ENCODE results near the gene AKR1B1. TPM values are rescaled to one million over a fixed set of nuclear protein-coding genes. Genes with fewer than 3 reads are reported as not detected.
"Not testable (repeated sequence)": the region's sequence is repeated elsewhere in the genome, so short reads cannot be mapped to it uniquely, and the experiment has no call there.

AKR1B1 gene
- total and polyA plus RNA-seq, 4 donors: 49.4 to 98.0 (median 64.8) TPM

- ATAC-seq (ENCODE audit: low FRiP score); H3K4me1 ChIP-seq (ENCODE audit: control insufficient read depth in 1 of 2, insufficient read depth in 2 of 2, low read length in 2 of 2); H3K4me3 ChIP-seq (ENCODE audit: low read length in 2 of 2); H3K27me3 ChIP-seq (ENCODE audit: control insufficient read depth in 1 of 2, insufficient read depth in 2 of 2, low read length in 1 of 2); intact Hi-C loops (cut with DNase I); H3K9me3 ChIP-seq (ENCODE audit: control insufficient read depth, low read length); H3K27ac ChIP-seq (ENCODE audit: low read depth in 1 of 2, low read length in 2 of 2); H3K36me3 ChIP-seq (ENCODE audit: control insufficient read depth in 1 of 2, insufficient read depth in 2 of 2, low read length in 1 of 2); DNase-seq: not testable (repeated sequence)
- 70 to 73% methylated on average over 4 of the region's 4 CpGs for WGBS, 2 donors
Observed at GRCh38 chr7:134487721-134488120, 28.8 kb upstream of the AKR1B1 start.

DNA sequence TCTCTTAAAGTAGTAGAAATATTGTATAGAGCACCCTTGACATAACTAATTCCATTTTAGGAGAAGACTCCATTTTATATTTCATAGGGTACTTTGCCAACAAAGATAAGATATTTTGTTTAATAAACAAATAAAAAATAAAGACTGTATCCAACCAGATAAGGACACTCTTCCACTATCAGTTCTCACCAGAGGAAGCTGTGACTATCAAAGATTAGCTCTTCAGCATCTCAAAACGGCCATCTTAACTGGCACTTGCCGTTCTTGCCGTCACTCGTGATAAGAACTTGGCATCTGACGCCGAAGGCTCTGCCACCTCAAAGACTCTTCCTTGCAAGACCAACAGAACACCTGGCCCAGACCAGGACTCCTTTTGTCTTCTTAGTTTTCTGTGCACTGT is 26.3 kb upstream of the AKR1B1 start:
- no peaks in the 10 kb centered on the region for H3K4me1 ChIP-seq (ENCODE audit: control insufficient read depth in 1 of 2, insufficient read depth in 2 of 2, low read length in 2 of 2)
- DNase-seq (no peak), ATAC-seq (ENCODE audit: low FRiP score) (no peak)
- intact Hi-C loops (cut with DNase I): no loop called here
- H3K36me3 ChIP-seq (ENCODE audit: control insufficient read depth in 1 of 2, insufficient read depth in 2 of 2, low read length in 1 of 2): no peaks in the 10 kb centered on the region
- H3K27me3 ChIP-seq (ENCODE audit: control insufficient read depth in 1 of 2, insufficient read depth in 2 of 2, low read length in 1 of 2): no peaks in the 10 kb centered on the region
- H3K27ac ChIP-seq (ENCODE audit: low read depth in 1 of 2, low read length in 2 of 2): no peak overlapping the region
- 61 to 82% methylated on average over 6 of the region's 6 CpGs for WGBS, 2 donors
- no peak overlapping the region for H3K4me3 ChIP-seq (ENCODE audit: low read length in 2 of 2)
- H3K9me3 ChIP-seq (ENCODE audit: control insufficient read depth, low read length): no peaks in the 10 kb centered on the region

DNA sequence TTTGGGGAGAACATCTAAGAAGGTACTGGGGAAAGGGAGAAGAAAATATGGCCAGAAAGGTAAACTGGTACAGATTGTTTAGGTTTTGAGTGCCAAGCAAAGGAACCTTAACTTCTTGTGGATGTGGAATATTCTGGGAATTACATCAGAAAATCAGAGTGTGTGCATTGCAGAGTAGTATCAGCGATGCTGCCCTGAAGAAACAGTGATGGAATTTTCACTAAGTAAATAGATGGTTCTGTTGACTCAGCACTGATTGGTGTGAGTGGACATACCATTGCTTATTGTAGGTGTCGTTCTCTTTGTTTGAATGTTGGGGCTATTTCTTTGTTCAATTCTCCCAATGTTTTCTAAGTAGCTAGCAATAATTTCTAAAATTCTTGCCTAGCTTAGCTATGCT is 24.4 kb upstream of the AKR1B1 start:
- no peak overlapping the region for H3K27ac ChIP-seq (ENCODE audit: low read depth in 1 of 2, low read length in 2 of 2)
- H3K4me3 ChIP-seq (ENCODE audit: low read length in 2 of 2): no peak overlapping the region
- no peaks in the 10 kb centered on the region for H3K9me3 ChIP-seq (ENCODE audit: control insufficient read depth, low read length)
- H3K36me3 ChIP-seq (ENCODE audit: control insufficient read depth in 1 of 2, insufficient read depth in 2 of 2, low read length in 1 of 2): no peaks in the 10 kb centered on the region
- H3K27me3 ChIP-seq (ENCODE audit: control insufficient read depth in 1 of 2, insufficient read depth in 2 of 2, low read length in 1 of 2): no peaks in the 10 kb centered on the region
- H3K4me1 ChIP-seq (ENCODE audit: control insufficient read depth in 1 of 2, insufficient read depth in 2 of 2, low read length in 2 of 2): no peaks in the 10 kb centered on the region
- no peak for DNase-seq
- 77 to 89% methylated on average over 2 of the region's 2 CpGs for WGBS, 2 donors
- intact Hi-C loops (cut with DNase I): no loop called here
- no peak for ATAC-seq (ENCODE audit: low FRiP score)

GRCh38 chr7:134482858-134483257 is 24.0 kb upstream of the AKR1B1 start:
- H3K4me3 ChIP-seq (ENCODE audit: low read length in 2 of 2): no peak overlapping the region
- no peaks in the 10 kb centered on the region for H3K27me3 ChIP-seq (ENCODE audit: control insufficient read depth in 1 of 2, insufficient read depth in 2 of 2, low read length in 1 of 2)
- intact Hi-C loops (cut with DNase I): no loop called here
- H3K4me1 ChIP-seq (ENCODE audit: control insufficient read depth in 1 of 2, insufficient read depth in 2 of 2, low read length in 2 of 2): no peaks in the 10 kb centered on the region
- H3K36me3 ChIP-seq (ENCODE audit: control insufficient read depth in 1 of 2, insufficient read depth in 2 of 2, low read length in 1 of 2): no peaks in the 10 kb centered on the region
- H3K27ac ChIP-seq (ENCODE audit: low read depth in 1 of 2, low read length in 2 of 2): no peak overlapping the region
- no peaks in the 10 kb centered on the region for H3K9me3 ChIP-seq (ENCODE audit: control insufficient read depth, low read length)
- ATAC-seq (ENCODE audit: low FRiP score): no peak
- no peak for DNase-seq

DNA sequence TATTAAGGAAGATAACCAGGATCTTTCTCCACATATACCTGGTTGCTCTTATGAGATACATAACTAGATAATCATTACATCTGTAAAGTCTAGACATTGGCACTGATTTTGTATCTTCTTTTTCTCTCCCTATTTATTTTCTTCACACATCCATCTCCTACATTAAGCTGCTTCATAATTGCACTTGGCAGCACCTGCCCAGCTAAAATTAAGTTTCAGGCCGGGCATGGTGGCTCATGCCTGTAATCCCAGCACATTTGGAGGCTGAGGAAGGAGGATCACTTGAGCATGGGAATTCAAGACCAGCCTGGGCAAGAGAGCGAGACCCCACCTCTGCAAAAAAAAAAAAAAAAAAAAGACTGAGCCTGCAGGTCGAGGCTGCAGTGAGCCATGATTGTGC is 22.3 kb upstream of the AKR1B1 start:
- no peak for DNase-seq
- no peak overlapping the region for H3K27ac ChIP-seq (ENCODE audit: low read depth in 1 of 2, low read length in 2 of 2)
- no peak overlapping the region for H3K4me3 ChIP-seq (ENCODE audit: low read length in 2 of 2)
- H3K9me3 ChIP-seq (ENCODE audit: control insufficient read depth, low read length): no peaks in the 10 kb centered on the region
- H3K4me1 ChIP-seq (ENCODE audit: control insufficient read depth in 1 of 2, insufficient read depth in 2 of 2, low read length in 2 of 2): no peaks in the 10 kb centered on the region
- 77% methylated on average over 3 of the region's 3 CpGs for WGBS, 2 donors
- ATAC-seq (ENCODE audit: low FRiP score): no peak
- H3K27me3 ChIP-seq (ENCODE audit: control insufficient read depth in 1 of 2, insufficient read depth in 2 of 2, low read length in 1 of 2): no peaks in the 10 kb centered on the region
- no peaks in the 10 kb centered on the region for H3K36me3 ChIP-seq (ENCODE audit: control insufficient read depth in 1 of 2, insufficient read depth in 2 of 2, low read length in 1 of 2)
- intact Hi-C loops (cut with DNase I): no loop called here

GRCh38 chr7:134480730-134481129 is 21.8 kb upstream of the AKR1B1 start:
- H3K4me3 ChIP-seq (ENCODE audit: low read length in 2 of 2): no peak overlapping the region
- ATAC-seq (ENCODE audit: low FRiP score): peak; percentile 60
- H3K4me1 ChIP-seq (ENCODE audit: control insufficient read depth in 1 of 2, insufficient read depth in 2 of 2, low read length in 2 of 2): no peaks in the 10 kb centered on the region
- no peaks in the 10 kb centered on the region for H3K27me3 ChIP-seq (ENCODE audit: control insufficient read depth in 1 of 2, insufficient read depth in 2 of 2, low read length in 1 of 2)
- DNase-seq: no peak
- 4 to 6% methylated on average over 2 of the region's 2 CpGs for WGBS, 2 donors
- intact Hi-C loops (cut with DNase I): no loop called here
- H3K27ac ChIP-seq (ENCODE audit: low read depth in 1 of 2, low read length in 2 of 2): no peak overlapping the region
- H3K9me3 ChIP-seq (ENCODE audit: control insufficient read depth, low read length): no peaks in the 10 kb centered on the region
- no peaks in the 10 kb centered on the region for H3K36me3 ChIP-seq (ENCODE audit: control insufficient read depth in 1 of 2, insufficient read depth in 2 of 2, low read length in 1 of 2)

- H3K36me3 ChIP-seq (ENCODE audit: control insufficient read depth in 1 of 2, insufficient read depth in 2 of 2, low read length in 1 of 2): no peaks in the 10 kb centered on the region
- no peaks in the 10 kb centered on the region for H3K27me3 ChIP-seq (ENCODE audit: control insufficient read depth in 1 of 2, insufficient read depth in 2 of 2, low read length in 1 of 2)
- no peaks in the 10 kb centered on the region for H3K4me1 ChIP-seq (ENCODE audit: control insufficient read depth in 1 of 2, insufficient read depth in 2 of 2, low read length in 2 of 2)
- ATAC-seq (ENCODE audit: low FRiP score) (no peak), DNase-seq (no peak)
- intact Hi-C loops (cut with DNase I): no loop called here
- H3K4me3 ChIP-seq (ENCODE audit: low read length in 2 of 2): no peak overlapping the region
- H3K9me3 ChIP-seq (ENCODE audit: control insufficient read depth, low read length): no peaks in the 10 kb centered on the region
- H3K27ac ChIP-seq (ENCODE audit: low read depth in 1 of 2, low read length in 2 of 2): no peak overlapping the region
Observed at GRCh38 chr7:134480202-134480601, 21.3 kb upstream of the AKR1B1 start.

GRCh38 chr7:134478707-134479106 is 19.8 kb upstream of the AKR1B1 start:
- no peak for DNase-seq
- no peak for ATAC-seq (ENCODE audit: low FRiP score)
- Histone ChIP-seq H3K36me3 (ENCODE audit: control insufficient read depth in 1 of 2, insufficient read depth in 2 of 2, low read length in 1 of 2) (no peaks in the 10 kb centered on the region), H3K4me3 (ENCODE audit: low read length in 2 of 2) (no peak overlapping the region), H3K4me1 (ENCODE audit: control insufficient read depth in 1 of 2, insufficient read depth in 2 of 2, low read length in 2 of 2) (no peaks in the 10 kb centered on the region), H3K27ac (ENCODE audit: low read depth in 1 of 2, low read length in 2 of 2) (no peak overlapping the region), H3K27me3 (ENCODE audit: control insufficient read depth in 1 of 2, insufficient read depth in 2 of 2, low read length in 1 of 2) (peaks cover 0 to 2% of the 10 kb centered on the region in 2 donors), H3K9me3 (ENCODE audit: control insufficient read depth, low read length) (no peaks in the 10 kb centered on the region)
- intact Hi-C loops (cut with DNase I): no loop called here
- WGBS, 2 donors: 85 to 91% methylated on average over 2 of the region's 2 CpGs

- no peak for DNase-seq
- Histone ChIP-seq H3K4me3 (ENCODE audit: low read length in 2 of 2) (no peak overlapping the region), H3K36me3 (ENCODE audit: control insufficient read depth in 1 of 2, insufficient read depth in 2 of 2, low read length in 1 of 2) (no peaks in the 10 kb centered on the region), H3K9me3 (ENCODE audit: control insufficient read depth, low read length) (no peaks in the 10 kb centered on the region), H3K27ac (ENCODE audit: low read depth in 1 of 2, low read length in 2 of 2) (no peak overlapping the region), H3K27me3 (ENCODE audit: control insufficient read depth in 1 of 2, insufficient read depth in 2 of 2, low read length in 1 of 2) (peaks cover 0 to 2% of the 10 kb centered on the region in 2 donors), H3K4me1 (ENCODE audit: control insufficient read depth in 1 of 2, insufficient read depth in 2 of 2, low read length in 2 of 2) (no peaks in the 10 kb centered on the region)
- 54 to 63% methylated on average over 2 of the region's 2 CpGs for WGBS, 2 donors
- no peak for ATAC-seq (ENCODE audit: low FRiP score)
- intact Hi-C loops (cut with DNase I): no loop called here
Observed at GRCh38 chr7:134477954-134478353, 19.1 kb upstream of the AKR1B1 start.

Measured in aorta (tissue), 5 donors.